Measurements from ENCODE around the gene ZNF598.

GRCh38 chr16:1972490-1972877, 37.1 kb downstream of the ZNF598 start:
- no peak for TF ChIP-seq POLR2AphosphoS5 (IDR thresholded peaks at IDR 0.05; ENCODE audit: low read depth, low read length)
- TF ChIP-seq POLR2A (IDR thresholded peaks at IDR 0.05; ENCODE audit: low read depth, low read length), result no peak
- no peak for TF ChIP-seq TAF1 (IDR thresholded peaks at IDR 0.05; ENCODE audit: borderline replicate concordance, low read depth, low read length)
